Cardiac muscle cell (in vitro differentiated cells and primary cell): ENCODE measurements around the gene FBXO41. TPM values are rescaled to one million over a fixed set of nuclear protein-coding genes. Genes with fewer than 3 reads are reported as not detected.

ENCODE experiments used
- DNase-seq, 2 donors: peaks; one replicate each; pipeline versions ENCODE4 v3.0.0 to v3.0.0-alpha.2; 2010 to 2017; ENCODE audit warnings: low read depth in 1 of 2, low spot score in 1 of 2
- H3K27ac ChIP-seq: fragments of 200-600 bp; sonication (generic); 2 replicates; pipeline ENCODE4 v1.5.1; 2016
- H3K27me3 ChIP-seq: fragments of 200-600 bp; sonication (generic); 2 replicates; pipeline ENCODE4 v1.6.0; 2016; ENCODE audit warnings: control low read depth
- H3K36me3 ChIP-seq: fragments of 200-600 bp; sonication (generic); 2 replicates; pipeline ENCODE4 v1.5.1; 2016; ENCODE audit warnings: control low read depth
- H3K4me1 ChIP-seq: fragments of 200-600 bp; sonication (generic); 2 replicates; pipeline ENCODE4 v1.8.1; 2017; ENCODE audit warnings: low read depth, mild to moderate bottlenecking, mixed run types
- H3K4me3 ChIP-seq: fragments of 200-600 bp; sonication (generic); 2 replicates; pipeline ENCODE4 v1.5.1; 2016; ENCODE audit warnings: mild to moderate bottlenecking
- H3K9me3 ChIP-seq: fragments of 200-600 bp; sonication (generic); 2 replicates; pipeline ENCODE4 v1.5.1; 2017; ENCODE audit warnings: low read depth, mild to moderate bottlenecking, control low read depth
- polyA plus RNA-seq: library from polyadenylated mRNA; unstranded; fragments of >200 nt; fragmentation: Nextera tagmentation; extraction: Ambion mirVana; gene quantifications from 2 replicates; pipeline ENCODE4 v1.2.1, GENCODE V29; 2016
- total RNA-seq: library from RNA; depleted of rRNA; stranded (reverse); fragments of >200 nt; gene quantifications from 2 replicates; pipeline ENCODE4 v1.2.3, GENCODE V29; 2016
- TF ChIP-seq, protein P1 (sequence below): IDR thresholded peaks from 2 replicates; pipeline ENCODE4 v1.5.1; 2012; ENCODE audit warnings: low read depth, mild to moderate bottlenecking, low read length

FBXO41 gene
- total and polyA plus RNA-seq, 2 experiments from 2014 or later: 1.0 to 4.1 TPM

DNA sequence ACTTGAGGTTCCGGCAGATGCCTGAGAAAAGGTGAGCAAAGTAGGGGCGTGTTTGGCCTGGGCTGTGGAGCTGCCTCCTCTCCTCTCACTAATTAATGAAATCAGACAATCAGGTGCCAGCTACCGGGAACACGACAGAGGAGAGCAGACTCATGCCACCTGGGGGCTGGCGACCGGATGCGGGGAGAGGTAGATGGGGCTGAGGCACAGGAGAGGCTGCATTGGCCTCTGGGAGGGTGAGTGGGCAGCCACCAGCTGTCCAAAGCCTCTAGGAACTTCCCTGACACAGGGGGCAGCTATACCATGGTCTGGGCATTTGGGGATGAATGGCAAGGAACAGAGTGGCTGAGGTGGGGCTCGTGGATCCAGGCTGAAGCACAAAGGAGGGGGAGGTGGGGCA, 25.0 kb downstream of the FBXO41 start:
- no peaks in the 10 kb centered on the region for H3K9me3 ChIP-seq
- TF ChIP-seq, protein P1, sequence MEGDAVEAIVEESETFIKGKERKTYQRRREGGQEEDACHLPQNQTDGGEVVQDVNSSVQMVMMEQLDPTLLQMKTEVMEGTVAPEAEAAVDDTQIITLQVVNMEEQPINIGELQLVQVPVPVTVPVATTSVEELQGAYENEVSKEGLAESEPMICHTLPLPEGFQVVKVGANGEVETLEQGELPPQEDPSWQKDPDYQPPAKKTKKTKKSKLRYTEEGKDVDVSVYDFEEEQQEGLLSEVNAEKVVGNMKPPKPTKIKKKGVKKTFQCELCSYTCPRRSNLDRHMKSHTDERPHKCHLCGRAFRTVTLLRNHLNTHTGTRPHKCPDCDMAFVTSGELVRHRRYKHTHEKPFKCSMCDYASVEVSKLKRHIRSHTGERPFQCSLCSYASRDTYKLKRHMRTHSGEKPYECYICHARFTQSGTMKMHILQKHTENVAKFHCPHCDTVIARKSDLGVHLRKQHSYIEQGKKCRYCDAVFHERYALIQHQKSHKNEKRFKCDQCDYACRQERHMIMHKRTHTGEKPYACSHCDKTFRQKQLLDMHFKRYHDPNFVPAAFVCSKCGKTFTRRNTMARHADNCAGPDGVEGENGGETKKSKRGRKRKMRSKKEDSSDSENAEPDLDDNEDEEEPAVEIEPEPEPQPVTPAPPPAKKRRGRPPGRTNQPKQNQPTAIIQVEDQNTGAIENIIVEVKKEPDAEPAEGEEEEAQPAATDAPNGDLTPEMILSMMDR: no peak
- no peaks in the 10 kb centered on the region for H3K4me1 ChIP-seq
- no peak for DNase-seq
- no peaks in the 10 kb centered on the region for H3K27me3 ChIP-seq
- H3K36me3 ChIP-seq: peaks cover 3% of the 10 kb centered on the region
- no peak overlapping the region for H3K27ac ChIP-seq
- H3K4me3 ChIP-seq: no peak overlapping the region

DNA sequence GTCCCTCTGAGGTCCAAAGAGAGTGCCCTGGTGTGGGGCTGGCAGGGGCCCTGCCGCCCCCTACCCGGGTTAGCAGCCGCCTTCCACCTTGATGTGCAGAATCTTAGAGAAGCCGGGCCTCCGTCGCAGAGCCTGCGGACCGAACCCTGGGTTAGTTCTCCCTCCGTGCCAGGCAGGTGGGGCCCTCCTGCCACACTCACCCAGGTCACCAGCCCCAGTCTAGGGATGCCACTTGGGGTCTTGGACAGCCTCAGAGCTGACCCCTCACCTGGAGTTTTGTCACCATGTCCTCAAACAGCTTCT, 25.4 kb downstream of the FBXO41 start:
- H3K4me1 ChIP-seq: no peaks in the 10 kb centered on the region
- DNase-seq: no peak
- H3K36me3 ChIP-seq: peaks cover 4% of the 10 kb centered on the region
- no peaks in the 10 kb centered on the region for H3K27me3 ChIP-seq
- H3K4me3 ChIP-seq: no peak overlapping the region
- H3K27ac ChIP-seq: no peak overlapping the region
- TF ChIP-seq, protein P1: no peak
- H3K9me3 ChIP-seq: no peaks in the 10 kb centered on the region

DNA sequence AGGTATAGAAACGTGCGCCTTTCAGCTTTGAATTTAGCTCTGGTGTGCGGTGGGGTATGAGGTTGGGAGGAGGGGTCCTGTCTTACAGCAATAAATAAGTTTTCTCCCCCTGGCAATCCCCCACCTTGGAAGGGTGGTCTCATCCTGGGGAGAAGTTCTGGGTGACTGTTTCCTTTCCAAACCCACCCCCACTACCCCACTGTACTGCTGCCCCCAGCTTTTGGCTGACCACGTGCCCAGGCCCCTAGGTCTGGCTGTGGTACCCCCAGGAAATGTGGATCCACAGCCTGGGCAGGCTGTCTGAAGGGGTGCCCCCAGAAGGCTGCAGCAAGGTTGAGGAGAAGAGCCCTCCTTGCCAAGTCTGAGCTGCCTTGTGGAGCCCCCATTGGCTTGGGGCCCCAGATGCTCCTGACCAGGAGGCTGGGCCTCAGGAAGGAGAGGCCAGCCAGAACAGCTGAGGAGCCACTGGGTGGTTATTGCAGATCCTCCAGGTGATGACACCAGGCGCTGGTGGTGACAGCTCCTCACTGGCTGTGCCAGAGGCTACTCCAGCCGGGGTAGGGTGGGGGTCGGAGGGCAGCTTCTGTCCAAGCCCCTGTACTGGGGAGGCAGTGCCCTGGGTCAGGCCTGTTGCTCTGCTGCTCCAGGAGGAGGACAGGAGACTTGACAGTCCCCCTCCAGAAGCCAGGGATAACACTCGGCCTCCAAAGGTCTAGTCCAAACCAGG, 25.9 kb downstream of the FBXO41 start:
- Histone ChIP-seq H3K4me3 (no peak overlapping the region), H3K36me3 (peaks cover 9% of the 10 kb centered on the region), H3K27me3 (no peaks in the 10 kb centered on the region), H3K4me1 (no peaks in the 10 kb centered on the region), H3K27ac (no peak overlapping the region), H3K9me3 (no peaks in the 10 kb centered on the region)
- no peak for DNase-seq
- TF ChIP-seq, protein P1: no peak

DNA sequence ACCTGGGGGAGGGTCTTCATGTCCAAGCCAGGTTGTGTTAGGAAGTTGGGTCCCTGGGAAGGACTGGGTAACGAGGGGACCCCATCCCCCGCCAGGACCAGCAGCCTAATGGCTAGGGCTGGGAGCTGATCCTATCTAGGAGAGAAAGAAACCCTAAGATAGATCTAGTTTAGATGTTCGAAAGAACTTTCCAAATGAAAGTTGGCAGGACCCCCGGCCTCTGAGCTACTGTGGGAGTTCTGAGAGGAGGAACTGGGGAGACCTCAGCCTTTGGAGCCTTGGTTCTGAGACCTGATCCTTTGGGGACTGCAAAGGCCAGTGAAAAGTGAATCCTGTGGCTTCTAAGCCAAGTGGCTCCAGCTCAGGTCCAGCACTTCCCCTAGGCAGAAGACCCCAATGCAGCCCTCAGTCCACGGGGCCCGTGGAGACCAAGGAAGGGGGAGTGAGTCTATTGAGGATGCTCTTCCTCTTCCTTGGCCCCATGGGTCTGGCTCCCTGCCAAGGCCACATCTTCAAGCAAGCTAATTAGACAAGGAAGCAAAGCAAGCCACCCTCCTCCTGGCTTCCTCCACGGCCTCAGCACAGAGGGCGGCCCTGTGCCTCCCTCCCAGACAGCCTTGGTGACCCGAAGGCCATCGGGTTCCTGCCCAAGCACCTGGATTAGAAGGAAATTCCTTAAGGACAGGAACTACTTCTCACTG, 26.7 kb downstream of the FBXO41 start:
- H3K4me1 ChIP-seq: no peaks in the 10 kb centered on the region
- H3K9me3 ChIP-seq: no peaks in the 10 kb centered on the region
- H3K27me3 ChIP-seq: no peaks in the 10 kb centered on the region
- TF ChIP-seq, protein P1: no peak
- no peak overlapping the region for H3K4me3 ChIP-seq
- no peak for DNase-seq
- H3K36me3 ChIP-seq: peaks cover 17% of the 10 kb centered on the region
- H3K27ac ChIP-seq: no peak overlapping the region

DNA sequence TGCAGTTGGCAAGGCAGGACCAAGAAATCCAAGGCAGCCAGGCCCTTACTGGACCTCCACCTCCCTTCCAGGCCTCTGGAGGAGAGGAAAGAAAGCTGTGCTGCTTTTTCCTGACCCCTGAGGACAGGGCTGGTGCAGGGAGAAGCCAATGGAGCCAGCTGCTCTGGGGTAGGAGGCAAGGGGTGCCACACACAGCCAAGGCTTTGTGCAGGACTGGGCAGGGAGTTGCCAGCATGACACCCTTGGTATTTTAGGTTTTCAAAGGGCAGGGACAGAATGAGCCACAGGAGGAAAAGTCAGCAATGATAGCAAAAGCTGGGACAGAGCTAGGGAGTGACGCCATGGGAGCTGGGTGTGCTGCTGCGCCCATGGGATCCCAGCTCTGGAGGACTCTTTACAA, 27.3 kb downstream of the FBXO41 start:
- Histone ChIP-seq H3K36me3 (peaks cover 19% of the 10 kb centered on the region), H3K27me3 (no peaks in the 10 kb centered on the region), H3K27ac (no peak overlapping the region), H3K4me1 (no peaks in the 10 kb centered on the region), H3K9me3 (no peaks in the 10 kb centered on the region), H3K4me3 (no peak overlapping the region)
- no peak for DNase-seq
- TF ChIP-seq, protein P1: no peak
